GM15510 (cell line): ENCODE measurements around the gene FAM114A1.

ENCODE experiments used
- POLR2A ChIP-seq: IDR thresholded peaks from 3 replicates; pipeline ENCODE4 v1.6.1; 2011; ENCODE audit warnings: borderline replicate concordance; ENCODE audit not compliant: insufficient read length; ENCODE audit errors: extremely low read depth

The FAM114A1 gene

GRCh38 chr4:38867478-38868058 lies at the start of gene FAM114A1:
FAM114A1 (plus strand) TSS chr4:38867806; CDS start chr4:38878079, 10,273 bp downstream.
- TF ChIP-seq POLR2A: peak; percentile 34

- no peak for TF ChIP-seq POLR2A
Observed at GRCh38 chr4:38818441-38818976, 49.1 kb upstream of the FAM114A1 start.

GRCh38 chr4:38819569-38819968 lies 48.0 kb upstream of the FAM114A1 start:
- TF ChIP-seq POLR2A: no peak

- no peak for TF ChIP-seq POLR2A
Observed at GRCh38 chr4:38820329-38821061, 47.1 kb upstream of the FAM114A1 start.

GRCh38 chr4:38821739-38822138 lies 45.9 kb upstream of the FAM114A1 start:
- TF ChIP-seq POLR2A: no peak

- no peak for TF ChIP-seq POLR2A
Observed at GRCh38 chr4:38822748-38823303, 44.8 kb upstream of the FAM114A1 start.

GRCh38 chr4:38823766-38824165 lies 43.8 kb upstream of the FAM114A1 start:
- no peak for TF ChIP-seq POLR2A

GRCh38 chr4:38829237-38829636 lies 38.4 kb upstream of the FAM114A1 start:
- TF ChIP-seq POLR2A: no peak

GRCh38 chr4:38831653-38832052 lies 36.0 kb upstream of the FAM114A1 start:
- no peak for TF ChIP-seq POLR2A

- no peak for TF ChIP-seq POLR2A
Observed at GRCh38 chr4:38832206-38832605, 35.4 kb upstream of the FAM114A1 start.

GRCh38 chr4:38832624-38833528 lies 34.7 kb upstream of the FAM114A1 start:
- TF ChIP-seq POLR2A: no peak

GRCh38 chr4:38834570-38834969 lies 33.0 kb upstream of the FAM114A1 start:
- no peak for TF ChIP-seq POLR2A

GRCh38 chr4:38837334-38837733 lies 30.3 kb upstream of the FAM114A1 start:
- TF ChIP-seq POLR2A: no peak

GRCh38 chr4:38837849-38838248 lies 29.8 kb upstream of the FAM114A1 start:
- TF ChIP-seq POLR2A: no peak

- TF ChIP-seq POLR2A: no peak
Observed at GRCh38 chr4:38842994-38843393, 24.6 kb upstream of the FAM114A1 start.
